Karpas-422 (cell line): ENCODE measurements around the gene LMOD2. TPM values are rescaled to one million over a fixed set of nuclear protein-coding genes. Genes with fewer than 3 reads are reported as not detected.

Source experiments
- DNase-seq: peaks from one replicate; pipeline ENCODE4 v3.0.0-alpha.2; 2015
- H2AFZ ChIP-seq: fragments of 200-600 bp; sonication (generic); 2 replicates; pipeline ENCODE4 v1.6.1; 2014; ENCODE audit warnings: antibody characterized with exemption, low read length, mixed read lengths
- H3K27ac ChIP-seq: fragments of 200-600 bp; sonication (generic); 2 replicates; pipeline ENCODE4 v1.5.1; 2014; ENCODE audit warnings: mild to moderate bottlenecking, low read length, moderate library complexity
- H3K27me3 ChIP-seq: fragments of 200-600 bp; sonication (generic); 2 replicates; pipeline ENCODE4 v1.6.1; 2014; ENCODE audit warnings: low read length, mixed read lengths
- H3K36me3 ChIP-seq: fragments of 200-600 bp; sonication (generic); 2 replicates; pipeline ENCODE4 v1.6.1; 2014; ENCODE audit warnings: low read length, mixed read lengths; ENCODE audit not compliant: insufficient read depth
- H3K4me1 ChIP-seq: fragments of 200-600 bp; sonication (generic); 2 replicates; pipeline ENCODE4 v1.6.1; 2014; ENCODE audit warnings: mild to moderate bottlenecking, low read length, mixed read lengths
- H3K4me2 ChIP-seq: fragments of 200-600 bp; sonication (generic); 2 replicates; pipeline ENCODE4 v1.6.1; 2014; ENCODE audit warnings: low read length, low read depth, mild to moderate bottlenecking; ENCODE audit not compliant: poor library complexity, severe bottlenecking
- H3K4me3 ChIP-seq: fragments of 200-600 bp; sonication (generic); 2 replicates; pipeline ENCODE4 v1.5.1; 2014; ENCODE audit warnings: mild to moderate bottlenecking, antibody characterized with exemption, low read length, mixed read lengths
- H3K79me2 ChIP-seq: fragments of 200-600 bp; sonication (generic); 2 replicates; pipeline ENCODE4 v1.6.1; 2014; ENCODE audit warnings: mild to moderate bottlenecking, low read length, mixed read lengths
- H3K9ac ChIP-seq: fragments of 200-600 bp; sonication (generic); 2 replicates; pipeline ENCODE4 v1.6.0; 2014; ENCODE audit warnings: low read length
- H3K9me2 ChIP-seq: fragments of 200-600 bp; sonication (generic), shearing (Covaris generic); replicated peaks from 2 replicates; pipeline ENCODE4 v1.6.0; 2014; ENCODE audit warnings: mild to moderate bottlenecking, low read length, moderate library complexity; ENCODE audit not compliant: insufficient read depth
- H3K9me3 ChIP-seq: fragments of 300-700, 200-600 bp; sonication (generic); 2 replicates; pipeline ENCODE4 v1.6.1; 2014; ENCODE audit warnings: low read length, mixed read lengths
- H4K20me1 ChIP-seq: fragments of 200-600 bp; sonication (generic); 2 replicates; pipeline ENCODE4 v1.6.1; 2014; ENCODE audit warnings: mild to moderate bottlenecking, antibody characterized with exemption, low read length, low read depth; ENCODE audit not compliant: insufficient read depth
- total RNA-seq: library from RNA; depleted of rRNA; stranded (reverse); fragments of >200 nt; shearing (Covaris generic); gene quantifications from 2 replicates; pipeline ENCODE4 v1.2.3, GENCODE V29; 2014; ENCODE audit warnings: low replicate concordance

LMOD2 gene
- total RNA-seq, 1 experiment from 2014 or later = not detected

GRCh38 chr7:123666492-123666891 is 10.8 kb downstream of the LMOD2 start:
- no peak overlapping the region for H3K4me2 ChIP-seq
- H3K9ac ChIP-seq = no peak overlapping the region
- no peaks in the 10 kb centered on the region for H3K36me3 ChIP-seq
- no peaks in the 10 kb centered on the region for H4K20me1 ChIP-seq
- H3K4me3 ChIP-seq = no peak overlapping the region
- no peaks in the 10 kb centered on the region for H3K79me2 ChIP-seq
- no peaks in the 10 kb centered on the region for H3K9me3 ChIP-seq
- H3K9me2 ChIP-seq = no peaks in the 10 kb centered on the region
- no peak overlapping the region for H3K27ac ChIP-seq
- no peak overlapping the region for H2AFZ ChIP-seq
- H3K4me1 ChIP-seq = no peaks in the 10 kb centered on the region
- no peak for DNase-seq
- H3K27me3 ChIP-seq = no peaks in the 10 kb centered on the region

DNA sequence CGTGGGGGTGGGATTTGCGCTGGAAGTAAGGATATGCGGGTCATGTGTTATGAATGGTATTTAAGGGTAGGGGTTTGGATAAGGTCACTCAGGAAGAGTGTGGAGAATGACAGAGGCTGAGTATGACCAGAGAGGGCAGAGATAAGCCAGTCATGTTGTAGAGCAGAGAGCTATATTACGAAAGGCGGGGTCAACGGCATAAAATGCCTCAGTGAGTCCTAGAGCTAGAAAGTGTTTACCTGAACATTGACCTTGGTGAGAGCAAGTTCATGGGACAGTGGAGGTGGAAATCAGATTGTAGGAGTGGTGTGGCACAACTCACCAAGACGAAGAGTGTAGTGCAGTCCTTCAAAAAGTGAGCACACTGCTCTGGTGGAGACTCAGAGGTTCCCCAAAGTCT is 13.8 kb downstream of the LMOD2 start:
- H3K36me3 ChIP-seq = no peaks in the 10 kb centered on the region
- no peak overlapping the region for H3K4me3 ChIP-seq
- H3K27ac ChIP-seq = no peak overlapping the region
- no peaks in the 10 kb centered on the region for H4K20me1 ChIP-seq
- no peak overlapping the region for H3K9ac ChIP-seq
- H3K9me3 ChIP-seq = no peaks in the 10 kb centered on the region
- H2AFZ ChIP-seq = no peak overlapping the region
- no peaks in the 10 kb centered on the region for H3K79me2 ChIP-seq
- H3K9me2 ChIP-seq = no peaks in the 10 kb centered on the region
- no peaks in the 10 kb centered on the region for H3K27me3 ChIP-seq
- no peak for DNase-seq
- H3K4me1 ChIP-seq = no peaks in the 10 kb centered on the region
- no peak overlapping the region for H3K4me2 ChIP-seq

DNA sequence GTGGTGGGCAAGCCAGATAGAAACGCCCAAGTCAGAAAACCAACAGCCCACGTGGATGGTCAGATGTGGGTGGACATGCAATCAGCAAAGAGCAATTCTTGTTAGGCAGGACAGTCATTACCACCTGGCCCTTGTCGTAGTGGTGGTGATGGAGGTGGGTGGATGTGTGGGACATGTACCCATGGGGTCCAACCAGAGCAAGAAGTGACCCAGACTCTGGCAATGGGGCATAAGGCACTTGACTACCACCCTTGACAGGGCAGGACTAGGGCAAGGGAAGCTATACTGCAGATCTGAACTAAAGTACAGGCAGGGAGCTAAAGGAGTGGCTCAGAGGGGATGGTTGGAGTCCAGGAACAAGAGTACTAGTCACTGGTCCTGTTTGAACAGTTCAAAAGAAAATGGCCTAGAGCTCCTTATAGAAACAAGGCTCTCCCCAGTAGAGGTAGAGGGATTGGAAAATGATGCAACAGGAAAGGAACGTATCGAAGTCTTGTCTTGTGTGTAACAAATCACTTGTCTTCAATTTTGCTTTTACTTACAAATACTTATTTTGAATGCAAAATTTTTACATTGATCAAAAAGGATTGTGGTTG is 17.6 kb downstream of the LMOD2 start:
- no peak for DNase-seq
- Histone ChIP-seq H3K4me2 (no peak overlapping the region), H3K36me3 (no peaks in the 10 kb centered on the region), H3K79me2 (no peaks in the 10 kb centered on the region), H3K9me2 (no peaks in the 10 kb centered on the region), H3K27ac (no peak overlapping the region), H3K9me3 (no peaks in the 10 kb centered on the region), H3K27me3 (no peaks in the 10 kb centered on the region), H2AFZ (no peak overlapping the region), H3K9ac (no peak overlapping the region), H3K4me1 (no peaks in the 10 kb centered on the region), H3K4me3 (no peak overlapping the region), H4K20me1 (peaks cover 2% of the 10 kb centered on the region; the same call in 1 of the 2 replicates)

- no peak for DNase-seq
- Histone ChIP-seq H3K4me3 (no peak overlapping the region), H3K27me3 (no peaks in the 10 kb centered on the region), H3K36me3 (no peaks in the 10 kb centered on the region), H3K27ac (no peak overlapping the region), H3K4me2 (no peak overlapping the region), H3K4me1 (no peaks in the 10 kb centered on the region), H3K9ac (no peak overlapping the region), H2AFZ (no peak overlapping the region), H3K79me2 (no peaks in the 10 kb centered on the region), H3K9me3 (no peaks in the 10 kb centered on the region), H3K9me2 (no peaks in the 10 kb centered on the region), H4K20me1 (peaks cover 5% of the 10 kb centered on the region; the same call in 1 of the 2 replicates)
These were observed 18.2 kb downstream of the LMOD2 start for GRCh38 chr7:123673752-123674398.

- Histone ChIP-seq H3K9ac (no peak overlapping the region), H3K27me3 (no peaks in the 10 kb centered on the region), H2AFZ (no peak overlapping the region)
These were observed 18.9 kb downstream of the LMOD2 start for GRCh38 chr7:123674399-123675180.

DNA sequence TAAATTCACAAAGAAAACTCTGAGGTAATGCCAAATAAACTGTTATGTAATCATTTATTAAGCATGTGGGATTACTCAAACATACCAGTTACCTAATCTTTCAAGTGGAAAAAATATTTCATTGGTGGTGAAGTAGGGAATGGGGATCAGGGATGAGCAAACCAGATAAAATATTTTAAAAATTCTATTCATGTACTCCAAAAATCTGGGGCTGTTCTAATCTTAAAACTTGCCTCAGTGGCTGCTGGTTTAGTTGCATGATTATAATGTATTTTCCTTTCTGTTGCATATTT is 19.5 kb downstream of the LMOD2 start:
- Histone ChIP-seq H3K27ac (no peak overlapping the region), H3K9me3 (no peaks in the 10 kb centered on the region), H3K9ac (no peak overlapping the region), H2AFZ (no peak overlapping the region), H3K4me3 (no peak overlapping the region), H3K4me2 (no peak overlapping the region), H3K79me2 (no peaks in the 10 kb centered on the region), H3K4me1 (no peaks in the 10 kb centered on the region), H3K36me3 (no peaks in the 10 kb centered on the region), H3K9me2 (no peaks in the 10 kb centered on the region), H3K27me3 (no peaks in the 10 kb centered on the region), H4K20me1 (peaks cover 5% of the 10 kb centered on the region; the same call in 1 of the 2 replicates)
- DNase-seq = no peak

More at GRCh38 chr7:123674399-123675180, 18.9 kb downstream of the LMOD2 start:
- H3K36me3 ChIP-seq = no peaks in the 10 kb centered on the region
- no peak overlapping the region for H3K4me3 ChIP-seq
- no peaks in the 10 kb centered on the region for H3K4me1 ChIP-seq
- no peak overlapping the region for H3K27ac ChIP-seq
- H3K79me2 ChIP-seq = no peaks in the 10 kb centered on the region
- H3K4me2 ChIP-seq = no peak overlapping the region
- DNase-seq = no peak
- no peaks in the 10 kb centered on the region for H3K9me2 ChIP-seq
- H3K9me3 ChIP-seq = no peaks in the 10 kb centered on the region
- H4K20me1 ChIP-seq = peaks cover 5% of the 10 kb centered on the region; the same call in 1 of the 2 replicates

DNA sequence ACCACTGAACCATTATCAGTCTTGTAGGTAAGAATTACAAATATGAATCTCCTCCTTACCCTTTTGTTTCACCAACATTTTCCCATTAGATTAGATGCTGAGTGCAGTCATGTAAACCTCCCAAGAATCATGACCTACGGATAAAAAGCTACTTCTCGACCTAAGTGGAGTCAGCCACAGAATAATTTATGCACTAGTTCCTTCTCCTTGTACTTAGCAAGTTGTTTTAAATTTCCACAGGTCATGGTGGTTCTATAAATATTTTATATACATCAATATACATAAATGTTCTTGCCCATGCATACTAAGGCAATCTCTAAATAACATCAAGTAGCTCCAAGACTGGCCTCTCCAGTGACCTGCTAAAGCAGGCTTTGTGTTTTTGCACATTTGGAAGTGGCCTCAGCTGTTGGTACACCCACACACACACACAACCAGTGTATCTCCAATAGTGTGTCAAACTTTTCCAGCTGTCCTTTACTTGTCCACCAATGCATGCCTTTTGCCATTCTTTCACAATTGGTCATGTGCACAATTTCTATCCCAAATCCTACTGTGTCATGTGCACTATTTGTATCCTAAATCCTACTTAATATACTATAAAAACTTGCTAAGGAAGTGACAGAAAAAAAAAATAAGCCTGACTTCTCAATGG is 21.5 kb downstream of the LMOD2 start:
- H3K9ac ChIP-seq = no peak overlapping the region
- no peak overlapping the region for H3K4me3 ChIP-seq
- no peaks in the 10 kb centered on the region for H3K9me3 ChIP-seq
- peaks cover 5% of the 10 kb centered on the region; the same call in 1 of the 2 replicates for H4K20me1 ChIP-seq
- H3K4me2 ChIP-seq = no peak overlapping the region
- H3K79me2 ChIP-seq = no peaks in the 10 kb centered on the region
- H3K27ac ChIP-seq = no peak overlapping the region
- no peaks in the 10 kb centered on the region for H3K9me2 ChIP-seq
- no peak for DNase-seq
- H3K27me3 ChIP-seq = no peaks in the 10 kb centered on the region
- no peak overlapping the region for H2AFZ ChIP-seq
- H3K36me3 ChIP-seq = peaks cover 11% of the 10 kb centered on the region; the same call in 1 of the 2 replicates
- no peaks in the 10 kb centered on the region for H3K4me1 ChIP-seq

- H3K27ac ChIP-seq = no peak overlapping the region
- no peaks in the 10 kb centered on the region for H3K4me1 ChIP-seq
- no peaks in the 10 kb centered on the region for H3K9me3 ChIP-seq
- H3K79me2 ChIP-seq = no peaks in the 10 kb centered on the region
- H3K4me2 ChIP-seq = no peak overlapping the region
- H3K36me3 ChIP-seq = peaks cover 22% of the 10 kb centered on the region; the same call in 1 of the 2 replicates
- H3K9me2 ChIP-seq = no peaks in the 10 kb centered on the region
- no peak overlapping the region for H2AFZ ChIP-seq
- H3K9ac ChIP-seq = no peak overlapping the region
- H4K20me1 ChIP-seq = peaks cover 5% of the 10 kb centered on the region; the same call in 1 of the 2 replicates
- no peaks in the 10 kb centered on the region for H3K27me3 ChIP-seq
- no peak for DNase-seq
- H3K4me3 ChIP-seq = no peak overlapping the region
These were observed 23.9 kb downstream of the LMOD2 start for GRCh38 chr7:123679614-123680013.
